Parathyroid adenoma (tissue), 2 donors: ENCODE results near the gene NPAS3.

Source experiments
- H2AFZ ChIP-seq: fragments of 300-600 bp; sonication (generic); one replicate; pipeline ENCODE4 v1.7.0; 2017; ENCODE audit warnings: antibody characterized with exemption, mild to moderate bottlenecking
- H3K27ac ChIP-seq: fragments of 300-600 bp; sonication (generic); one replicate; pipeline ENCODE4 v1.7.0; 2017
- H3K27me3 ChIP-seq: fragments of 300-600 bp; sonication (generic); one replicate; pipeline ENCODE4 v1.7.0; 2017; ENCODE audit warnings: low read length; ENCODE audit not compliant: control insufficient read depth, insufficient read depth
- H3K36me3 ChIP-seq: fragments of 300-600 bp; sonication (generic); one replicate; pipeline ENCODE4 v1.7.0; 2017; ENCODE audit warnings: low read length; ENCODE audit not compliant: control insufficient read depth, insufficient read depth
- H3K4me1 ChIP-seq: fragments of 300-600 bp; sonication (generic); one replicate; pipeline ENCODE4 v1.7.0; 2017; ENCODE audit warnings: control low read depth
- H3K4me2 ChIP-seq: fragments of 300-600 bp; sonication (generic); one replicate; pipeline ENCODE4 v1.7.0; 2017; ENCODE audit warnings: low read length
- H3K4me3 ChIP-seq: fragments of 300-600 bp; sonication (generic); one replicate; pipeline ENCODE4 v1.7.0; 2017; ENCODE audit warnings: low read depth, low read length
- H3K79me2 ChIP-seq: fragments of 300-600 bp; sonication (generic); one replicate; pipeline ENCODE4 v1.7.0; 2017; ENCODE audit warnings: control low read depth
- H3K9ac ChIP-seq: fragments of 300-600 bp; sonication (generic); one replicate; pipeline ENCODE4 v1.7.0; 2017; ENCODE audit warnings: mild to moderate bottlenecking
- H3K9me3 ChIP-seq: fragments of 300-600 bp; sonication (generic); one replicate; pipeline ENCODE4 v1.7.0; 2017; ENCODE audit warnings: low read length; ENCODE audit not compliant: control insufficient read depth
- TF ChIP-seq, protein P1 (sequence below): fragments of 300-600 bp; sonication (generic); IDR thresholded peaks from one replicate; pipeline ENCODE4 v1.7.0; 2017; ENCODE audit warnings: antibody characterized with exemption, mild to moderate bottlenecking
- donor health status: primary hyperparathyroidism.

The NPAS3 gene

DNA sequence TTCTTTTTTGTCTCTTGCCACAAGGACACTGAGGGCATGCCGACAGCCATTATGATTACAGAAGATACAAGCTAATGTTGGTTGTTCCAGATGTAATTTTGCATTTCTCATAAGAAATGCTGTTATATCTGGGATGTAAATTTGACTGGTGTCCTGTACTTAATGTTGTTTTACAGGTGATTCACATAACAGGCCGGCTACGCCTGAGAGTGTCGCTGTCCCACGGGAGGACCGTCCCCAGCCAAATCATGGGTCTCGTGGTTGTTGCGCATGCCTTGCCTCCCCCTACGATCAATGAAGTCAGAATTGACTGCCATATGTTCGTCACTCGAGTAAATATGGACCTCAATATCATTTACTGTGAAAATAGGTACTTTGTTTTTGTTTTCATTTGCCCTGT, 835.5 kb downstream of the NPAS3 start:
- no peak overlapping the region for H3K4me2 ChIP-seq
- H3K9ac ChIP-seq: no peak overlapping the region
- TF ChIP-seq, protein P1, sequence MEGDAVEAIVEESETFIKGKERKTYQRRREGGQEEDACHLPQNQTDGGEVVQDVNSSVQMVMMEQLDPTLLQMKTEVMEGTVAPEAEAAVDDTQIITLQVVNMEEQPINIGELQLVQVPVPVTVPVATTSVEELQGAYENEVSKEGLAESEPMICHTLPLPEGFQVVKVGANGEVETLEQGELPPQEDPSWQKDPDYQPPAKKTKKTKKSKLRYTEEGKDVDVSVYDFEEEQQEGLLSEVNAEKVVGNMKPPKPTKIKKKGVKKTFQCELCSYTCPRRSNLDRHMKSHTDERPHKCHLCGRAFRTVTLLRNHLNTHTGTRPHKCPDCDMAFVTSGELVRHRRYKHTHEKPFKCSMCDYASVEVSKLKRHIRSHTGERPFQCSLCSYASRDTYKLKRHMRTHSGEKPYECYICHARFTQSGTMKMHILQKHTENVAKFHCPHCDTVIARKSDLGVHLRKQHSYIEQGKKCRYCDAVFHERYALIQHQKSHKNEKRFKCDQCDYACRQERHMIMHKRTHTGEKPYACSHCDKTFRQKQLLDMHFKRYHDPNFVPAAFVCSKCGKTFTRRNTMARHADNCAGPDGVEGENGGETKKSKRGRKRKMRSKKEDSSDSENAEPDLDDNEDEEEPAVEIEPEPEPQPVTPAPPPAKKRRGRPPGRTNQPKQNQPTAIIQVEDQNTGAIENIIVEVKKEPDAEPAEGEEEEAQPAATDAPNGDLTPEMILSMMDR: no peak
- no peaks in the 10 kb centered on the region for H3K36me3 ChIP-seq
- no peak overlapping the region for H3K27ac ChIP-seq
- no peaks in the 10 kb centered on the region for H3K27me3 ChIP-seq
- no peaks in the 10 kb centered on the region for H3K9me3 ChIP-seq
- no peak overlapping the region for H2AFZ ChIP-seq
- no peak overlapping the region for H3K4me3 ChIP-seq
- no peaks in the 10 kb centered on the region for H3K79me2 ChIP-seq
- H3K4me1 ChIP-seq: no peaks in the 10 kb centered on the region

DNA sequence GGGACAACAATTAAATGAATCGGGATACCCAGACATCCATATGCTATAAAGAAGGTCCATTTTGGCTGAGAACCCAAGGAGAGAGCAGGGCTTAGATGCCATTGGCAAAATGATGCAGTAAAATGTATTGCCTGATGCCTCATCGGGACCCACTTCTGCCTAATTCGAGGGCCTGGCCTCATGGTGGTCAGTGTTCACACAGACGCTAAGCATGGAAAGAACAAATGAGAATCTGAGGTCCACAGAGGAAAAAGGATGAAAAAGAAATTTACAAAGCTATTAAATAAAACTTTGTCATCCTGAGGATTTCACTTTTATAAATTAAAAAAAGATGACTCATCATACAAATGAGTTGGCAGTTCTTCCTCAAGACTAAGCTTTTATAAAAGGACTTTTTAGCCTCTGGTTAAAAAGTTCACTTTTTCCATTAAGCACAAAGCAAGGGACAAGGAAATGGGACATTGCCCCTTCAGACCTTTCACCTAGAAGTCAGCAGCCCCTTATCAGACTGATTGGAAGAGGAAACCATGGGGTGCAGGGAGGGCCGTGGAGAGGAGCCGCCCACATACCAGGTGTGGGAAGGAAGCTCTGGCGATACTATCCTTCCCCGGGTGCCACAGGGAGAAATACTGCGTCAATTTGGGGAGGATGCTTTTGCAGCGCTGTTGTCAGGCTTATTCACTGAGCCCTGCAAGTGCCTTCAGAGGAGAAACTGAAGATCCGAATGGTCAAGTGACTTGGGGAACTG, 836.2 kb downstream of the NPAS3 start:
- Histone ChIP-seq H3K36me3 (no peaks in the 10 kb centered on the region), H3K4me2 (no peak overlapping the region), H3K9me3 (no peaks in the 10 kb centered on the region), H3K79me2 (no peaks in the 10 kb centered on the region), H3K27ac (no peak overlapping the region), H3K27me3 (no peaks in the 10 kb centered on the region), H3K4me1 (no peaks in the 10 kb centered on the region), H2AFZ (no peak overlapping the region), H3K4me3 (no peak overlapping the region), H3K9ac (no peak overlapping the region)
- TF ChIP-seq, protein P1: no peak

DNA sequence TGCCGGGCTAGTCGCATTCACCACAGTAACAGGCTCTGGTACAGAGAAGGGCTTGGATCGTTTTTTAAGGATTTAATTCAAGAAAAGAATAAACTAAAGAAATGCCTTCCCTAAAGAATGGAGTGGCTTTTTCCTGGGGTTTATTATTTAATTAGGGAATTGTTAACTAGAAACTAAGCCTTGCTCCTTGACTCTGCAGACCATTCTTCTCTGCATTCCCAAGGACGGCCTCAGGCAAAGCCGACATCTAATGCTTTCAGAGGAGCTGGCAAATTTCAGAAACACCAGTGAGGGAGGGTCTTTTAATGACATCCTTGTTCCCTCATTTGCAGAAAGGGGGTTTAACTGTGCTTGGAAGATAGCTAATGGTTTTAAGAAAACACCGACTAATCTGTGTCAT, 838.2 kb downstream of the NPAS3 start:
- Histone ChIP-seq H3K9ac (no peak overlapping the region), H3K4me1 (no peaks in the 10 kb centered on the region), H2AFZ (no peak overlapping the region), H3K27me3 (no peaks in the 10 kb centered on the region), H3K4me2 (no peak overlapping the region), H3K4me3 (no peak overlapping the region), H3K9me3 (no peaks in the 10 kb centered on the region), H3K27ac (no peak overlapping the region), H3K36me3 (no peaks in the 10 kb centered on the region), H3K79me2 (no peaks in the 10 kb centered on the region)
- TF ChIP-seq, protein P1: no peak

DNA sequence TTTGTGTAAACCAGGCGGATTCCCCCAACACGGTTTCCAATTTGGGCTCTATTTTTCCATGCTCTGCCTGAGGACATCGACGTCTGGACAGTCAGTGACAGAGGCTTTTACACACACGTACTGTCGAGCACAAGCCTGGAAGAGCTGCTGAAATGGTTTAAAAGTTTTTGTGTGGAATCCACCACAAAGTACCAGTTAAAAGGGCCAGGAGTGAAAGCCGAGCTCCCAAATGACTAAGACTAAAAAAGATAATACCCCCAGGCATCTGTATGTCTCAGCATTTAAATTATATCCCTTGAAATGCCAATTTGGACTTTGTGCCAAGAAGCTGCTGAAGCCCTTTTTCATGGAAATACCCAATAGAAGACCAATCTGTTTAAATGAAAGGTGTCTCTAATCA, 839.0 kb downstream of the NPAS3 start:
- H3K36me3 ChIP-seq: no peaks in the 10 kb centered on the region
- no peaks in the 10 kb centered on the region for H3K9me3 ChIP-seq
- no peak overlapping the region for H3K9ac ChIP-seq
- no peak overlapping the region for H3K4me3 ChIP-seq
- TF ChIP-seq, protein P1: no peak
- H3K4me1 ChIP-seq: no peaks in the 10 kb centered on the region
- no peak overlapping the region for H3K27ac ChIP-seq
- H3K79me2 ChIP-seq: no peaks in the 10 kb centered on the region
- H3K4me2 ChIP-seq: no peak overlapping the region
- H3K27me3 ChIP-seq: no peaks in the 10 kb centered on the region
- no peak overlapping the region for H2AFZ ChIP-seq

DNA sequence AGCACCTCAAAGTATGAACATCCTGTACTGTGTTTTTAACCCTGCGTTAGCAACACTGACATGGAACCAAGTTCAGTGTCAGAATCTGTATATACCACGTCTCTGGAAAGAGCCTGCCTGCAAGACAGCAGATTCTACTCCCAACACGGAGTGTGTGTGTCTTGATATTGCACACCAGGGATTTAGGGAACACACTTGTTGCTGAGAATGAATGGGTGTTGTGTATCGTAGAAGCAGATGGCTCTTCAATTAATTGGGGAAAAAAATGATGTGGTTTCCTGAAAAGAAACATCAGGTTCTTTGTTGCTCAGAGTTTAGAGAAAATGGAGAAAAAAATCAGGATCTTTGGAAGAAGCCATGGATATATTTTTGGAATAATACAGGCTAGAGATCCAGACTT, 841.4 kb downstream of the NPAS3 start:
- no peak overlapping the region for H2AFZ ChIP-seq
- H3K4me2 ChIP-seq: no peak overlapping the region
- no peaks in the 10 kb centered on the region for H3K4me1 ChIP-seq
- no peaks in the 10 kb centered on the region for H3K79me2 ChIP-seq
- TF ChIP-seq, protein P1: no peak
- no peak overlapping the region for H3K4me3 ChIP-seq
- no peak overlapping the region for H3K9ac ChIP-seq
- no peaks in the 10 kb centered on the region for H3K9me3 ChIP-seq
- no peaks in the 10 kb centered on the region for H3K27me3 ChIP-seq
- H3K27ac ChIP-seq: no peak overlapping the region
- H3K36me3 ChIP-seq: no peaks in the 10 kb centered on the region
